Colon (tissue), 2 donors: ENCODE data around the gene MOXD1.

Source experiments
- FAIRE-seq: peaks from 2 replicates; lab custom pipeline; 2012; peaks lifted over from hg19 to GRCh38; lab: Jason Lieb, UNC
- donor health status: control.
- donor health status: control.

The MOXD1 gene

GRCh38 chr6:132399376-132400074 lies 1.8 kb downstream of the MOXD1 start:
- FAIRE-seq, result no peak

GRCh38 chr6:132395015-132395597 lies 6.2 kb downstream of the MOXD1 start:
- no peak for FAIRE-seq

- no peak for FAIRE-seq
These were observed 8.5 kb downstream of the MOXD1 start for GRCh38 chr6:132392792-132393191.

DNA sequence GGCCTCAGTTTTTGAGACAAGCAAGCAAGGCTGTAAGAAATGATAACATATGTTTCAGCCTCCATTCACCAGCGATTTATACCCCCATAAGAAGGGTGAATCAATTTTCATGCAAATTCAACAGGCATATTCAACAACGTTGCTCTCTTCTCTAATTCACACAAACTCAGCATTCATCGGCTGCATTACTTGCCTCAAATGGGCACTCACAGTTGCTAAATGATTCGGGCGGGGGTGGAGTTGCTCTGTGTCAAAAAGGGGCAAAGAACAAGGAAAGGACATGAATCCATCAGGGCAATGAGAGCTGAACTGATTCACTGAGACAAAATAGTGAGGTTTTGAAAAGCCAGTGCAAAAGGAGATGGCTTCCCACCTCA lies 9.0 kb downstream of the MOXD1 start:
- no peak for FAIRE-seq

- no peak for FAIRE-seq
These were observed 9.6 kb downstream of the MOXD1 start for GRCh38 chr6:132391391-132392269.

DNA sequence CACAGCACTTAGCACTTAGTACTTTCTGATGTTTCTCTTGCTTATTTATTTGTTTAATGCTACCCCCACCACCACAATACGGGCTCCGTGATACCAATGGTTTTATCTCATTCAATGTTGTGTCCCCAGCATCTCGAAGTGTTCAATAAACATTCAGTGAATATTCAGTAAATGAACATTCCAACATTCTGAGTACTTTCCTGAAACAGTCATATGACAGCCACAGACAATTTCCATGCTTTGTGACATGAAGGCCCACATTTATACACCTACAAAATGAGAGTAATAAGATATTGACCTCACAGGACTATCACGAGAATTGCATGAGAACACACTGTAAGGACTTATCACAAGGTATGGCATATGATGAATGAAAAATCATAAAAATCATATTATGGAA lies 10.8 kb downstream of the MOXD1 start:
- FAIRE-seq, result no peak

GRCh38 chr6:132390017-132390416 lies 11.3 kb downstream of the MOXD1 start:
- no peak for FAIRE-seq

GRCh38 chr6:132388291-132388690 lies 13.0 kb downstream of the MOXD1 start:
- FAIRE-seq, result no peak

GRCh38 chr6:132382630-132383175 lies 18.6 kb downstream of the MOXD1 start:
- no peak for FAIRE-seq

- FAIRE-seq, result no peak
These were observed 19.9 kb downstream of the MOXD1 start for GRCh38 chr6:132381381-132381780.

- FAIRE-seq, result no peak
These were observed 20.8 kb downstream of the MOXD1 start for GRCh38 chr6:132380358-132381029.

DNA sequence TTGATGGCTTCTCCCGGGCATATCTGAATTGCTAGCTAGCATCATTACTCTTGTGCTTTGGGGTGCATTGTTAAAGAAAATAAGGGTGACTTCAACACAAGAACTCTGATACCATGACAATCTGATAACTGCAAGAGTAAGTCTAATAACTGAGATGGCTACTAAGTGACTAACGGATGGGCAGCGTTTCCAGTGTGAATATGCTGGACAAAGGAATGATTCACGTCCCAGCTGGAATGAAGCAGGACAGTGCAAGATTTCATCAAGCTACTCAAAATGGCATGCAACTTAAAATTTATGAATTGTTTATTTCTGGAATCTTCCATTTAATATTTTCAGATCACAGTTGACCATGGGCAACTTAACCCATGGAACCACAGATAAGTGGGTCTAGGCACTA lies 31.7 kb downstream of the MOXD1 start:
- no peak for FAIRE-seq

DNA sequence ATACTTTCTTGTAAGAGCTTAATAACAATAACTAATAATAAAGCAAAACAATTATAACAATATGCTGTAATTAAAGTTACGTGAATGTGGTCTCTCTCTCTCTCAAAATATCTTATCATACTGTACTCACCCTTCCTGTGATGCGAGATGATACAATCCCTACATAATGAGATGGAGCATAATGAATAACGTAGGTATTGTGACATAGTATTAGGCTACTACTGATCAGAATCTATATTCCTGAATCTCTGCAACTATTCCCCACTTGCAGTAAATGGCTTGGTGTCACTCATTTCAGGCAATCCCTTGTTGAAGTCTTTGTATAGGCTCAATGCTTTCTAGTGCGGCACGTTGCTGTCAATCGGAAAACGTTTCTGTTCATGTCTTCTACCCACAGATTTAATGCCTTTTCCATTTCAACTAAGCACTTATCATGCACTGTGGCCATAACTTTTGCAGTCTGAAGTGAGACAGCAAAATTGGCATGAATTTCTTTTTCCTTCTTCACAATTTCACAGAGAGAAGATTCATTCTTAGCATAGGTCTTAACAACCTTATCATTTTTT lies 32.3 kb downstream of the MOXD1 start:
- no peak for FAIRE-seq

DNA sequence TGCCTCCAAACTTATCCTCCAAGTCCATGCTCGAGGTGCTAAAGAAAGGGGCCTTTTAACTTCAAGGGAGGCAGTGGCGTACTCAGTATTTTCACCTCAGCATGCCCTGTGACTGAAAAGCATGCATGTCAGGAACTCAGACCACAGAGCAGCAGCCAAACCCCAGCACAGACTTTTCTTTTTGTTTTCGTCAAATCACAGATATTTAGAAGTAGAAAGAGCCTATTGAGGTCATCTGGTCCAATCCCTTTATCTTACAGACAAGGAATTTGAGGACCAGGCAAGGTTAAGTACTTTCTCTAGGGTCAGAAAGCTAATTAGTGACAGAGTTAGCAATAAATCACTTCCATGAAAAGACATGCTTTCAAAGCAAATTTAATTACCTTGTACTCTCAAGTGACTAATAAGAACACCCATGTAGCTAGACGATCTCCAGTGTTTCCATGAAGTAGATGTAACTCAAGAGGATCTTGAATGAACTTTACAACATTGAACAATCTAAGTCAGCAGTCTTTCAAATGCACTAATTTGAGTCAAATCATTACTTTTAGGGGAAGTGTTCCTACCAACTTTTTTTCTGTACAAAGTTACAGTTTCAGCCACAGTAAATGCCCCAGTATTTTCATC lies 35.9 kb downstream of the MOXD1 start:
- FAIRE-seq, result no peak

- no peak for FAIRE-seq
These were observed 36.8 kb downstream of the MOXD1 start for GRCh38 chr6:132364306-132365074.

GRCh38 chr6:132362442-132363185 lies 38.7 kb downstream of the MOXD1 start:
- FAIRE-seq, result no peak

GRCh38 chr6:132361101-132361500 lies 40.2 kb downstream of the MOXD1 start:
- no peak for FAIRE-seq

DNA sequence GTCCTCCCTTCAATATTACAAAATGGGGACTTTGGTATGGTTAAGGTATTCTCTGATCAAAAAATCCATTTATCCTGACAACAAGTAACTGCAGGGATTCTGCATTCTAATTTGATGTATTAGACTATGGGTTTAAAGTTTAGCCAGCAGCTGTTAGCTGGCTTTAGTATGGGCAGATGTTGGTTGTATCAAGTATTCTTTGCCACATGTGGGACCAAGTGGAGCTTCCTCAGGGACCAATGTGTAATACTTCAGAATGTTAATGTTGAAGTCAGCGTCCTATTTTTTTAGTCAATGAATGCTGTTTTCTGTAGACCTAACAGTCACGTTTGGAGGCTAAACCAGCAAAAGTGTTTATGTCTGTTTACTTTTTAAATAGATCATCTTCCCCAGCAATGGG lies 41.4 kb downstream of the MOXD1 start:
- FAIRE-seq, result no peak

DNA sequence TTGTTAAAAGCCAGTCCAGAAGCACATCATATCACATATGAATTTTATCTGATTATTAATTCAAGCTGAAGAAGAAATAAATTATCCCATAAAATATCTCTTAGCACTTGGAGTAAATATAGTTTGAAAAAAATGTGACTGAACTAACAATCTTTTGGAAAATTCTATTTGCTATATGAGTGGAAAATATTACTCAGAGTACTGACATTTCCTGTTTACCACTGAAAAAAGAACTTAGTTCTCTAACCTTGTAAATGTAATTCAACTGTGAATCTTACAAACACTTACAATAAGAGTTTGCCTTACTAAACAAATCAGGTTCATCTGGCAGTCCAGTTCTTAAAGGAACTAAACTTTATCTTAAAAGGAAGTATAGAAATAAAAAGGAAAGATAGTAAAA lies 44.2 kb downstream of the MOXD1 start:
- no peak for FAIRE-seq
